Progenitor cell of endocrine pancreas (in vitro differentiated cells): ENCODE measurements around the gene COL1A2. TPM values are rescaled to one million over a fixed set of nuclear protein-coding genes. Genes with fewer than 3 reads are reported as not detected.

Experiments
- DNase-seq: peaks from one replicate; pipeline ENCODE4 v3.0.0; 2021; ENCODE audit warnings: low spot score; ENCODE audit not compliant: unreplicated experiment
- H3K27ac Mint-ChIP-seq: 2 replicates; pipeline ENCODE4 v1.8.0; 2021; ENCODE audit warnings: mild to moderate bottlenecking, moderate library complexity, mixed read lengths
- H3K27me3 Mint-ChIP-seq: 2 replicates; pipeline ENCODE4 v1.8.0; 2021; ENCODE audit warnings: mixed read lengths
- H3K36me3 Mint-ChIP-seq: 2 replicates; pipeline ENCODE4 v1.8.0; 2022; ENCODE audit warnings: mixed read lengths; ENCODE audit not compliant: insufficient read depth
- H3K4me1 Mint-ChIP-seq: 2 replicates; pipeline ENCODE4 v1.8.0; 2021; ENCODE audit warnings: low read depth, mixed read lengths
- H3K4me3 Mint-ChIP-seq: 2 replicates; pipeline ENCODE4 v1.8.0; 2021; ENCODE audit warnings: low read depth, mild to moderate bottlenecking, moderate library complexity, mixed read lengths
- H3K9me3 Mint-ChIP-seq: 2 replicates; pipeline ENCODE4 v1.8.0; 2021; ENCODE audit warnings: low read depth, mixed read lengths
- CTCF ChIP-seq: fragments of 200-600 bp; sonication (generic); IDR thresholded peaks from one replicate; pipeline ENCODE4 v1.5.0; 2021; ENCODE audit warnings: antibody characterized with exemption, mild to moderate bottlenecking; ENCODE audit not compliant: unreplicated experiment
- total RNA-seq: library from RNA; stranded (reverse); gene quantifications from 2 replicates; pipeline ENCODE4 v1.2.1, GENCODE V29; 2021

Gene COL1A2
- total RNA-seq, 1 donor from 2014 or later = 14.8 TPM

- Mint-ChIP-seq H3K4me1 (no peaks in the 10 kb centered on the region), H3K27ac (no peak overlapping the region), H3K4me3 (no peak overlapping the region), H3K9me3 (peaks cover 3% of the 10 kb centered on the region), H3K27me3 (no peaks in the 10 kb centered on the region), H3K36me3 (no peaks in the 10 kb centered on the region)
- TF ChIP-seq CTCF = no peak
- no peak for DNase-seq
Observed at GRCh38 chr7:94466516-94466915, 71.8 kb downstream of the COL1A2 start.

GRCh38 chr7:94471604-94472003 lies 76.9 kb downstream of the COL1A2 start:
- H3K27ac Mint-ChIP-seq = no peak overlapping the region
- no peaks in the 10 kb centered on the region for H3K4me1 Mint-ChIP-seq
- no peak for TF ChIP-seq CTCF
- H3K4me3 Mint-ChIP-seq = no peak overlapping the region
- no peaks in the 10 kb centered on the region for H3K36me3 Mint-ChIP-seq
- no peak for DNase-seq
- H3K27me3 Mint-ChIP-seq = peaks cover 3% of the 10 kb centered on the region
- H3K9me3 Mint-ChIP-seq = peaks cover 6% of the 10 kb centered on the region

GRCh38 chr7:94472608-94473007 lies 77.9 kb downstream of the COL1A2 start:
- Mint-ChIP-seq H3K27ac (no peak overlapping the region), H3K4me3 (no peak overlapping the region), H3K27me3 (peaks cover 3% of the 10 kb centered on the region), H3K36me3 (no peaks in the 10 kb centered on the region), H3K4me1 (peaks cover 1% of the 10 kb centered on the region), H3K9me3 (peaks cover 6% of the 10 kb centered on the region)
- no peak for DNase-seq
- no peak for TF ChIP-seq CTCF

- Mint-ChIP-seq H3K36me3 (no peaks in the 10 kb centered on the region), H3K27me3 (peaks cover 3% of the 10 kb centered on the region), H3K9me3 (peaks cover 3% of the 10 kb centered on the region), H3K4me1 (peaks cover 4% of the 10 kb centered on the region), H3K4me3 (no peak overlapping the region), H3K27ac (no peak overlapping the region)
- DNase-seq = no peak
- TF ChIP-seq CTCF = no peak
Observed at GRCh38 chr7:94476251-94476840, 81.7 kb downstream of the COL1A2 start.

- Mint-ChIP-seq H3K27me3 (peaks cover 3% of the 10 kb centered on the region), H3K4me1 (peaks cover 4% of the 10 kb centered on the region), H3K4me3 (no peak overlapping the region), H3K27ac (no peak overlapping the region), H3K9me3 (no peaks in the 10 kb centered on the region), H3K36me3 (no peaks in the 10 kb centered on the region)
- DNase-seq = no peak
- TF ChIP-seq CTCF = no peak
Observed at GRCh38 chr7:94477878-94478277, 83.2 kb downstream of the COL1A2 start.
